Left lung (tissue), 10 donors: ENCODE data around the gene EXOG. TPM values are rescaled to one million over a fixed set of nuclear protein-coding genes. Genes with fewer than 3 reads are reported as not detected.

Experiments used
- ATAC-seq: fragments of 200-7000 bp; cut with Tn5 transposase; one replicate; pipeline ENCODE4 v1.9.1; 2020; ENCODE audit warnings: moderate library complexity
- DNase-seq, 4 donors: peaks; one replicate each; pipeline ENCODE4 v3.0.0-alpha.2; 2013 to 2020
- H3K27ac ChIP-seq, 2 donors: fragments of 200-600 bp; sonication (generic) in 1 of 2; one replicate each; pipeline versions ENCODE4 v1.5.0 to v1.8.0; 2020 to 2021
- H3K27me3 ChIP-seq, 2 donors: fragments of 200-600 bp; sonication (generic) in 1 of 2; one replicate each; pipeline versions ENCODE4 v1.5.0 to v1.8.0; 2020 to 2021
- H3K36me3 ChIP-seq, 2 donors: fragments of 200-600 bp; sonication (generic) in 1 of 2; one replicate each; pipeline versions ENCODE4 v1.5.0 to v1.8.0; 2020 to 2021
- H3K4me1 ChIP-seq, 2 donors: fragments of 200-600 bp; one replicate each; pipeline ENCODE4 v1.8.0; 2021
- H3K4me3 ChIP-seq, 2 donors: fragments of 200-600 bp; sonication (generic) in 1 of 2; one replicate each; pipeline versions ENCODE4 v1.5.0 to v1.8.0; 2020 to 2021; ENCODE audit warnings: mild to moderate bottlenecking in 1 of 2
- H3K9me3 ChIP-seq, 2 donors: fragments of 200-600 bp; sonication (generic) in 1 of 2; one replicate each; pipeline versions ENCODE4 v1.5.0 to v1.8.0; 2020 to 2021
- intact Hi-C, 2 donors: fragments of 100-400 bp; cut with DNase I; formaldehyde crosslinking; loops; one replicate each; pipeline versions ENCODE4 v1.11.2 to v1.14.2; 2022
- polyA plus RNA-seq, 6 donors: library from polyadenylated mRNA; unstranded; fragments of 120-200 nt; gene quantifications; one replicate each; pipeline ENCODE4 v1.2.1, GENCODE V29; 2013; ENCODE audit not compliant: insufficient read length in 6 of 6
- total RNA-seq, 2 donors: library from RNA; stranded (reverse); fragmentation: NEBNext Ultra II Directional; extraction: Animal tissue kit (Norgen Biotek cat#: 25700); gene quantifications; one replicate each; pipeline ENCODE4 v1.2.1, GENCODE V29; 2021
- TF ChIP-seq, protein P1 (sequence below), 2 donors: fragments of 200-600 bp; sonication (generic) in 1 of 2; IDR thresholded peaks; one replicate each; pipeline versions ENCODE4 v1.5.0 to v1.8.0; 2021; ENCODE audit warnings: antibody characterized with exemption in 2 of 2
- donor health status: DM: no; HTN: yes; CAD: no.
- donor health status: DM: no; HTN: no; CAD: no.

The EXOG gene
- total and polyA plus RNA-seq, 8 donors: 12.8 to 25.6 (median 18.9) TPM

DNA sequence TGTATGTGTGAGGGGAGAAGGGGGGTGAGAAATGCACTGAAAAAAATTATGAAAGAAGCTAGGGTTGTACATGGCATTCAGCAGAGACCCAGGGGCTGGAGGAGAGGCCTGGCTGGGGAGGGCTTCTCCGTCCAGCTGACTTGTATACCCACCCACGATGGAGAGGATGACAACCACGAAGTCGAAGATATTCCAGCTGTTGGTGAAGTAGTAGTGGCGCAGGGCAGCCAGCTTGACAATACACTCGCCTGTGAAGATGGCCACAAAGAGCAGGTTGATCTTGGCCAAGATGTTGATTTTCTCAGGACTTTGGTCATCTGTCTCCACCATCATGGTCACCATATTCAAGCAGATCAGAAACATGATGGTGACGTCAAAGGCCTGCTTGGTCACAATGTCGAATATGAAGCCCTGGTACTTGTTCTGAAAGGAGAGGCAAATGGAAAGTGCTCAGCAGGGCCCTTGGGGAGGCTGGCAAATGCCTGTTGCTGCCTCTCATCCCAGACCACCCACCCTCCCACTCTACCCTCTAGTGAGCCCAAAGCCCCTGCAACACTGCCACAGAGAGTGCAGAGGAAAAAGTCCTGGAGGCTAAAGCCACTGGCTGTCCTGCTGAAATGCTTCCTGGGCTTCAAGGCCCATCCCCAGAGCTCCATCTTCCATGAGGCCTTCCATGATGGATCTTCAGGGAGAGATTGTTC lies 58.1 kb downstream of the EXOG start:
- DNase-seq (no peak), ATAC-seq (no peak)
- Histone ChIP-seq H3K27ac (no peak overlapping the region), H3K4me3 (no peak overlapping the region), H3K27me3 (no peaks in the 10 kb centered on the region), H3K36me3 (no peaks in the 10 kb centered on the region), H3K4me1 (no peaks in the 10 kb centered on the region), H3K9me3 (peaks cover 0 to 5% of the 10 kb centered on the region in 2 donors)
- TF ChIP-seq, protein P1, sequence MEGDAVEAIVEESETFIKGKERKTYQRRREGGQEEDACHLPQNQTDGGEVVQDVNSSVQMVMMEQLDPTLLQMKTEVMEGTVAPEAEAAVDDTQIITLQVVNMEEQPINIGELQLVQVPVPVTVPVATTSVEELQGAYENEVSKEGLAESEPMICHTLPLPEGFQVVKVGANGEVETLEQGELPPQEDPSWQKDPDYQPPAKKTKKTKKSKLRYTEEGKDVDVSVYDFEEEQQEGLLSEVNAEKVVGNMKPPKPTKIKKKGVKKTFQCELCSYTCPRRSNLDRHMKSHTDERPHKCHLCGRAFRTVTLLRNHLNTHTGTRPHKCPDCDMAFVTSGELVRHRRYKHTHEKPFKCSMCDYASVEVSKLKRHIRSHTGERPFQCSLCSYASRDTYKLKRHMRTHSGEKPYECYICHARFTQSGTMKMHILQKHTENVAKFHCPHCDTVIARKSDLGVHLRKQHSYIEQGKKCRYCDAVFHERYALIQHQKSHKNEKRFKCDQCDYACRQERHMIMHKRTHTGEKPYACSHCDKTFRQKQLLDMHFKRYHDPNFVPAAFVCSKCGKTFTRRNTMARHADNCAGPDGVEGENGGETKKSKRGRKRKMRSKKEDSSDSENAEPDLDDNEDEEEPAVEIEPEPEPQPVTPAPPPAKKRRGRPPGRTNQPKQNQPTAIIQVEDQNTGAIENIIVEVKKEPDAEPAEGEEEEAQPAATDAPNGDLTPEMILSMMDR (IDR thresholded peaks at IDR 0.05): no peak
- intact Hi-C loops: no loop called here

GRCh38 chr3:38555149-38555840 lies 59.2 kb downstream of the EXOG start:
- TF ChIP-seq, protein P1 (IDR thresholded peaks at IDR 0.05): no peak
- no peak overlapping the region for H3K27ac ChIP-seq
- DNase-seq: no peak
- no peak for ATAC-seq
- no peaks in the 10 kb centered on the region for H3K27me3 ChIP-seq
- intact Hi-C loops: no loop called here
- H3K36me3 ChIP-seq: no peaks in the 10 kb centered on the region
- no peaks in the 10 kb centered on the region for H3K4me1 ChIP-seq
- H3K4me3 ChIP-seq: no peak overlapping the region
- peaks cover 0 to 5% of the 10 kb centered on the region in 2 donors for H3K9me3 ChIP-seq

DNA sequence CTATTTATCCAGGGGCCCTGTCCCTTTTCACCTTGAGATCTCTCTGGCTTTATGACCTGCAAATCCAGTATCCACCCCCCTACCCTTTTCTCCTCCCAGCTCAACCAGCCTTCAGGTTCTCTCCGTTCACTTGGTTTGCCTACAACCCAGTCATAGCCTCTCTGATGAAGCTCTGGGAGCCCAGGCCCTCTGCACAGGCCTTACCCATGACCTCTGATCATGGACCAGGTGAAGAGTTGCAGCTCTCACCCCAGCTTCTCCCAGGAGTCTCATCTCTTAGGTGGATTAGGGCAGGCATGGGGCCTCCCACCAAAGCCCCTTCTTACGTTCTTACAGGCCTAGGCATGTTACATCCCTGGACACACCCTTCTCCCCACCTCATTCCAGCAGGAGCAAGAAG lies 59.8 kb downstream of the EXOG start:
- Histone ChIP-seq H3K27ac (no peak overlapping the region), H3K27me3 (no peaks in the 10 kb centered on the region), H3K36me3 (no peaks in the 10 kb centered on the region), H3K4me3 (no peak overlapping the region), H3K9me3 (peaks cover 0 to 5% of the 10 kb centered on the region in 2 donors), H3K4me1 (no peaks in the 10 kb centered on the region)
- ATAC-seq (no peak), DNase-seq (no peak)
- intact Hi-C loops: no loop called here
- TF ChIP-seq, protein P1 (IDR thresholded peaks at IDR 0.05): no peak

DNA sequence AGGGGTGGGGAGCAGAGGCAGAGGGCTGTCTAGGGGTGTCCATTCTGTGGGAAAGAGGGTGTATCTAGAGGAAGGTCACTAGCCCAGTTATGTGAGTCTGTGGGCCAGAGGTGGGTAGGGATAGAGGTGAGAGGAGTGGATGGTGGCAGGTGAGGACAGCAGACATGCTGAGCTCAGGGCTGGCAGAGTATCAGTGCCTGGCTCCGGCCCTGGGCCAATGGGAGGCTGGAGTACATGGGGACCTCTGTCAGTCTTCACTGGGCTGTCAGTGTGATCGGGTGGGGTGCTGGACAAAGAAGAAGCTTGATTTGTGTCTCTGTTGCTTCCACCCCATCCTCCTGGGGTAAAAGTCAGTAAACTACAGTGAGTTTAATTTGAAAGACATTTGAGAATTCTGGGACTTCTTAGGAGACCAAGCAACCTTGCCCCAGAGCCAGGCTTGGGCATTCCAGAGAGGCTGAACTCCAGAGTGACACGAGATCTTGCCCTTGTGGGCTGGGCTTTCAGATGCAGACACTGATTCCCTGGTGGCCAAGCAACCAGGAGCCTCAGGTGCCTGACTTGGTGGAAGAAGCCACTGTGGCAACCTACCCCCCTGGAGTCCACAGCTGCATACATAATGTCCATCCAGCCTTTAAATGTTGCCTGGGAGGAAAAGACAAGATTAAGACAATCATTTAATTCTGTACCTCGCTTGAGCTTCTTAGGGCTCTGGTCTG lies 60.7 kb downstream of the EXOG start:
- no peak overlapping the region for H3K4me3 ChIP-seq
- DNase-seq: no peak
- no peaks in the 10 kb centered on the region for H3K4me1 ChIP-seq
- no peak overlapping the region for H3K27ac ChIP-seq
- H3K9me3 ChIP-seq: peaks cover 0 to 5% of the 10 kb centered on the region in 2 donors
- intact Hi-C loops: no loop called here
- H3K27me3 ChIP-seq: no peaks in the 10 kb centered on the region
- no peaks in the 10 kb centered on the region for H3K36me3 ChIP-seq
- ATAC-seq: no peak
- TF ChIP-seq, protein P1 (IDR thresholded peaks at IDR 0.05): no peak

- intact Hi-C loops: no loop called here
- ATAC-seq: no peak
- no peaks in the 10 kb centered on the region for H3K27me3 ChIP-seq
- no peak for DNase-seq
- no peaks in the 10 kb centered on the region for H3K36me3 ChIP-seq
- H3K4me3 ChIP-seq: no peak overlapping the region
- H3K27ac ChIP-seq: no peak overlapping the region
- no peaks in the 10 kb centered on the region for H3K4me1 ChIP-seq
- TF ChIP-seq, protein P1 (IDR thresholded peaks at IDR 0.05): no peak
- peaks cover 0 to 5% of the 10 kb centered on the region in 2 donors for H3K9me3 ChIP-seq
Measured at GRCh38 chr3:38558864-38559263, 62.7 kb downstream of the EXOG start.
